ENCODE measurements around the gene METTL26. TPM values are rescaled to one million over a fixed set of nuclear protein-coding genes. Genes with fewer than 3 reads are reported as not detected.

The METTL26 gene
- total and polyA plus RNA-seq, 2 of the 8 experiments (the other 6 are each of a cell fraction or from before 2014, with no cell fraction given): 100 to 186 TPM

- peaks cover 12% of the 10 kb centered on the region for H3K23me2 ChIP-seq (ENCODE audit: low read depth, low read length)
- H3K79me1 ChIP-seq (ENCODE audit: low read depth, low read length): peaks cover 7% of the 10 kb centered on the region; the same call in 1 of the 2 replicates
- no peak overlapping the region for H3K18ac ChIP-seq (ENCODE audit: extremely low read depth, low read length)
- no peak overlapping the region for H2AFZ ChIP-seq (ENCODE audit: low read length)
- peaks cover 0 to 12% of the 10 kb centered on the region in 2 experiments; a peak in 2 of 4 replicates for H3K79me2 ChIP-seq (ENCODE audit: control insufficient read depth in 1 of 2, insufficient read depth in 2 of 2, low read length in 2 of 2)
- no peak overlapping the region for H3K56ac ChIP-seq (replicated peaks; ENCODE audit: insufficient read length, low read depth, low read length)
- no peak overlapping the region for H2BK15ac ChIP-seq (ENCODE audit: low read length)
- peaks cover 10 to 30% of the 10 kb centered on the region in 2 experiments for H4K20me1 ChIP-seq (replicated peaks in 1 of 2; ENCODE audit: control insufficient read depth in 1 of 2, insufficient read depth in 2 of 2, low read length in 2 of 2)
- no peaks in the 10 kb centered on the region for H3K36me3 ChIP-seq (ENCODE audit: control insufficient read depth in 2 of 4, insufficient read depth in 4 of 4, low read length in 3 of 4)
- H4K8ac ChIP-seq (ENCODE audit: extremely low read depth, insufficient read depth, low read length): peak overlapping the region; percentile 71; the same call in 1 of the 2 replicates
- no peak for FAIRE-seq
- POLR2A ChIA-PET (ENCODE audit: partially characterized antibody): interaction anchor here (1.1 to 1.8 kb wide), 9 partner anchors 9 to 135 kb away, joined by 3 to 8 read pairs (median 4); partner anchors contain the start of gene ANTKMT
- H4K91ac ChIP-seq (replicated peaks; ENCODE audit: insufficient read length, low read length): no peak overlapping the region
- no peak overlapping the region for H3K27ac ChIP-seq (ENCODE audit: low read depth, low read length)
- CTCF ChIA-PET (ENCODE audit: partially characterized antibody): interaction anchor here (0.7 to 4.3 kb wide), 4 partner anchors 9 to 104 kb away, joined by 3 to 30 read pairs (median 4); no protein-coding TSS in a partner anchor
- no peak overlapping the region for H4K5ac ChIP-seq (ENCODE audit: insufficient read length, low read depth, low read length)
- H3K27me3 ChIP-seq (replicated peaks in 1 of 4; ENCODE audit: control insufficient read depth in 3 of 4, extremely low read depth in 1 of 4, insufficient read depth in 3 of 4, low read length in 3 of 4): peaks cover 0 to 33% (median 24%) of the 10 kb centered on the region in 4 experiments; a peak in 5 of 7 replicates
- H3K4me3 ChIP-seq (ENCODE audit: extremely low read depth in 1 of 4, insufficient read depth in 2 of 4, low read depth in 3 of 4, low read length in 4 of 4): no peak overlapping the region
- H2BK20ac ChIP-seq (ENCODE audit: low read length): no peak overlapping the region
- no peaks in the 10 kb centered on the region for H3K9me3 ChIP-seq (ENCODE audit: insufficient read depth in 2 of 2, low read depth in 1 of 2, low read length in 1 of 2)
- 84% methylated on average over 16 of the region's 16 CpGs; no CpG with 5 or more reads in 1 of the 2 experiments for WGBS, 2 experiments (ENCODE audit: extremely low coverage in 1 of 2, insufficient coverage in 1 of 2, insufficient read length in 1 of 2, insufficient replicate concordance in 2 of 2, low coverage in 1 of 2, low lambda C conversion rate in 2 of 2, missing lambda C conversion rate in 1 of 2)
- 0 out of 2 replicates have a peak overlapping the region, but pooled peaks have one; percentile 50 for H2BK12ac ChIP-seq (ENCODE audit: low read depth, low read length)
- no peak overlapping the region for H3K14ac ChIP-seq (ENCODE audit: insufficient read length)
- no peak overlapping the region for H3K4me2 ChIP-seq (ENCODE audit: insufficient read depth in 1 of 2, low read depth in 2 of 2, low read length in 2 of 2)
- peak overlapping the region; percentile 56; the same call in 1 of the 2 replicates for H2AK5ac ChIP-seq (ENCODE audit: low read depth, low read length)
- H3K23ac ChIP-seq (ENCODE audit: insufficient read length): no peak overlapping the region
- H2BK120ac ChIP-seq (replicated peaks; ENCODE audit: low read depth, low read length): no peak overlapping the region
- H3K4me1 ChIP-seq (replicated peaks in 1 of 4; ENCODE audit: control insufficient read depth in 3 of 4, insufficient read depth in 4 of 4, low read length in 3 of 4): peaks cover 0 to 33% (median 23%) of the 10 kb centered on the region in 4 experiments; a peak in 6 of 7 replicates
- no peak overlapping the region for H3K4ac ChIP-seq (replicated peaks; ENCODE audit: insufficient read length, low read depth, low read length)
- H3K9ac ChIP-seq (replicated peaks in 1 of 4; ENCODE audit: extremely low read depth in 1 of 4, low read depth in 3 of 4, low read length in 3 of 4): no peak overlapping the region
- DNase-seq (ENCODE audit: low read depth in 1 of 2, low spot score in 2 of 2): no peak
- H2BK5ac ChIP-seq (ENCODE audit: low read depth, low read length): no peak overlapping the region
- no peak for TF ChIP-seq NRF1 (IDR thresholded peaks at IDR 0.05; ENCODE audit: low read depth, low read length)
- no peak for TF ChIP-seq BCL11A (IDR thresholded peaks at IDR 0.05; ENCODE audit: low read depth in 2 of 2, low read length in 2 of 2)
- TF ChIP-seq RFX5 (IDR thresholded peaks at IDR 0.05; ENCODE audit: borderline replicate concordance, low read depth, low read length): no peak
- TF ChIP-seq CTBP2 (IDR thresholded peaks at IDR 0.05; ENCODE audit: borderline replicate concordance, insufficient read depth, insufficient read length, low read length): no peak
- no peak for TF ChIP-seq BACH1 (IDR thresholded peaks at IDR 0.05; ENCODE audit: low read length)
- no peak for TF ChIP-seq MAX (IDR thresholded peaks at IDR 0.05)
- TF ChIP-seq CBX5 (IDR thresholded peaks at IDR 0.05; ENCODE audit: low read depth, low read length): no peak
- TF ChIP-seq HDAC6 (IDR thresholded peaks at IDR 0.05; ENCODE audit: low read depth, low read length): no peak
- no peak for TF ChIP-seq ATF3 (IDR thresholded peaks at IDR 0.05; ENCODE audit: insufficient read depth, low read depth, low read length)
- TF ChIP-seq SUZ12 (IDR thresholded peaks at IDR 0.05; ENCODE audit: low read length): no peak
- TF ChIP-seq ZNF274 (IDR thresholded peaks at IDR 0.05; ENCODE audit: borderline replicate concordance, extremely low read depth, low read length): no peak
- TF ChIP-seq SIX5 (IDR thresholded peaks at IDR 0.05; ENCODE audit: low read depth, low read length): no peak
These were observed 50.0 kb downstream of the METTL26 start for GRCh38 chr16:586047-586644.

All from H1 (cell line).